Tibial artery (tissue), 4 donors: ENCODE results near the gene SCUBE1.

Experiments
- DNase-seq, 2 donors: peaks; one replicate each; pipeline ENCODE4 v3.0.0-alpha.2; 2019
- H3K27ac ChIP-seq, 2 donors: fragments of 200-600 bp; sonication (generic) in 1 of 2; 1 replicate in 1 of 2; 2 replicates in 1 of 2; pipeline ENCODE4 v1.5.1; 2018 to 2019; ENCODE audit warnings: mild to moderate bottlenecking in 1 of 2
- H3K27me3 ChIP-seq, 2 donors: fragments of 200-600 bp; sonication (generic) in 1 of 2; one replicate each; pipeline versions ENCODE4 v1.5.1 to v1.6.0; 2016 to 2019
- H3K36me3 ChIP-seq, 3 donors: fragments of 200-600 bp; sonication (generic) in 2 of 3; one replicate each; pipeline ENCODE4 v1.5.1; 2016 to 2019; ENCODE audit warnings: mild to moderate bottlenecking in 2 of 3
- H3K4me1 ChIP-seq, 4 donors: fragments of 200-600 bp; sonication (generic) in 2 of 4; 1 replicate in 3 of 4; 2 replicates in 1 of 4; pipeline ENCODE4 v1.5.1; 2016 to 2019
- H3K4me3 ChIP-seq, 2 donors: fragments of 200-600 bp; sonication (generic) in 1 of 2; 1 replicate in 1 of 2; 2 replicates in 1 of 2; pipeline ENCODE4 v1.5.1; 2018 to 2019; ENCODE audit warnings: mild to moderate bottlenecking in 2 of 2
- H3K9me3 ChIP-seq, 3 donors: fragments of 200-600 bp; sonication (generic) in 1 of 3; one replicate each; pipeline ENCODE4 v1.5.1; 2016 to 2019
- CTCF ChIP-seq, 2 experiments: fragments of 200-600 bp in 1 of 2; fragments of 450-650 bp in 1 of 2; IDR thresholded peaks; one replicate each; pipeline ENCODE4 v1.5.1; 2017 to 2019; ENCODE audit warnings: antibody characterized with exemption in 2 of 2, mild to moderate bottlenecking in 1 of 2, moderate library complexity in 1 of 2
- intact Hi-C: fragments of 100-400 bp; cut with DNase I; formaldehyde crosslinking; loops from one replicate; pipeline ENCODE4 v1.15.0; 2023; ENCODE audit warnings: low total_unique reads

Gene SCUBE1

DNA sequence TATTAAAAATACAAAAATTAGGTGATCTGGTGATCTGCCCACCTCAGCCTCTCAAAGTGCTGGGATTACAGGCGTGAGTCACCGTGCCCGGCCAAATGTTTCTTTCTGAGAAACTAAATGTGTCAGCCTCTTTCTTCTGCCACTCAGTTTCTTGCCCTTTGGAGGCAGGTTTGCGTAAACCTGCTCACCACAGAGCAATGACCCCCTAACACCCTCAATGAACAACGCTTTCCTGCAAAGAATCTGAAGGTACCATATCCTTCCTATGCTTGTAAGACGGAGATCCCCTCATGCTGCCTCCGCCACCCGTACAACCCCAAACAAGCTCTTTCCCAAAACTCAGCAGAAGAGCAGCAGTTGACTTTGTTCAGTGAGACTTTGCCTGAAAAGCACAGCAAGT is 117.6 kb downstream of the SCUBE1 start:
- intact Hi-C loops, result no loop called here
- Histone ChIP-seq H3K9me3 (no peaks in the 10 kb centered on the region), H3K27ac (no peak overlapping the region), H3K4me1 (peaks cover 0 to 13% (median 0%) of the 10 kb centered on the region in 4 donors), H3K4me3 (no peak overlapping the region), H3K36me3 (no peaks in the 10 kb centered on the region), H3K27me3 (peaks cover 0 to 52% of the 10 kb centered on the region in 2 donors)
- TF ChIP-seq CTCF (IDR thresholded peaks at IDR 0.05), result no peak
- DNase-seq, result no peak

DNA sequence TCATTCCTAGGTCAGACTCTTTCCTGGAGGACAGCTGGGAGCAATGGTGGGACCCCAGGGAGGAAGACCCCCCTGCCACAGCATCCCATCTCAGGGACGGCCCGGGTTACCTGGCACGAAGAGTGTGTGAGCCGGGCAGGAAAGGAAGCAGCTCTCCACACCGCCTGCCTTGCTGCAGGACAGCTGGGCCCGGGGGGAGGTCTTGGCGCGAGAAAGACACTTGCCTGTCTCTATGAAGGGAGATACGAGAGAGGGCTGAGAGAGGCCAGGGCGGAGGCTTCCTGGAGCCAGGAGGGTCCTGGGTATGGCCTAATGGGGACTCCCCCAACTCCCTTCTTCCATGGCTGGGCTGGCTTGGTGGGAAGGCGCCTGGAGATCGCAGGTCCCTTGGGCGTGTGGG is 120.2 kb downstream of the SCUBE1 start:
- intact Hi-C loops, result no loop called here
- H3K27me3 ChIP-seq, result peaks cover 0 to 42% of the 10 kb centered on the region in 2 donors
- H3K4me3 ChIP-seq, result no peak overlapping the region
- no peak for DNase-seq
- H3K36me3 ChIP-seq, result no peaks in the 10 kb centered on the region
- H3K27ac ChIP-seq, result no peak overlapping the region
- H3K4me1 ChIP-seq, result peaks cover 0 to 13% (median 0%) of the 10 kb centered on the region in 4 donors
- no peak for TF ChIP-seq CTCF (IDR thresholded peaks at IDR 0.05)
- no peaks in the 10 kb centered on the region for H3K9me3 ChIP-seq

DNA sequence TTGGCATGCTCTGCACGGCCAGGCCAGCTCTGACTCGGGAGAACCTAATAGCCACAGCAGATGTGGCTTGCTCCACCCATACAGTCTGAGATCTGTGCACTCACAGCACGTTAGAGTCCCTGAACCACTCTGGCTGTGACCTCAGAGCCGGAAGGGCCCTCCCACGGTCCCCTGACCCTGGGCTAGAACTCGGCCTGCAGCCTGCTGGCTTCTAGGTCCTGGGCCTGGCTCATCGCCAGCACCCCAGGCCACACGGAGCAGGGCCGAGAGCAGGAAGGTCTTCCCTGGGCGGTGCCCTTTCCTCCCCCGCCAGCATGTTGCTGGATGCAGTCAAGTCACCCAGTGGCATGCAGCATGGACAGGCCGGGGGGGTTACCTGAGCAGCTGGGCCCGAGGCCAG is 120.9 kb downstream of the SCUBE1 start:
- no peak for DNase-seq

DNA sequence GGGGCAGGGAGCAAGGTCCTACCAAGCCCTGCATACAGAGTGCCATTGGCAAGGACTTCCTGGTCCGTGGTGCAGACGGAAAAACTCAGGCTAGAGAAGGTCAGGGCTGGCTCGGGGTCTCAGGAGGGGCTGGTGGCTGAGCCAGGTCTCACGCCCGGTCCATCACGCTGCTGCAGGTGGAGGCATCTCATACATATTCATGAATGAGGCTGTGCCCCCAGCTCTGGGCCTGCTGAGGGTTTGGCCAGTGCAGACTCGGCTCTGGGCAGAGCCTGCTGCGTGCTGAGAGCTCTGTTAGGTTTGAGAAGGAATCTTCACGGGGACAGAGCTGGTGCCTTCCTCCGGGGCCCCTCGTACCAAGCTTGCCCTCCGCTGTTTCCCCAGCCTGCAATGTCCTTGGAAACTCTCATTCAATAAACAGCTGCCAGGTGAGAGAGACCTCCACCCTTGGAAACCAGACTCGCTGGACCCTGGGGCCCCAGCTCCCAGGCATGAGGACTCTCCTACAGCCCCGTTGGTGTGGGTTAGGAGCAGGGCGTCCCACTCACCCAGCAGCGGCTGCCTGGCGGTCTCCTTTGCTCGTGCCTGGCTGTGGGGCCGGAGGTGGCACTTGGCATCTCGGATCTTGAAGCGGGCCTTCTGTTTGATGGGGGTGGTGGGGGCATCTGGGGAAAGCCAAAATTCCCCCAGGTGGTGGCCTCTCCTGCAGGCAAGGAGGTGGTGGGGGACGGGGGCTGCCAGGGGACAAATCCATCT is 122.4 kb downstream of the SCUBE1 start:
- TF ChIP-seq CTCF (IDR thresholded peaks at IDR 0.05), result no peak
- H3K27ac ChIP-seq, result no peak overlapping the region
- no peak for DNase-seq
- H3K4me3 ChIP-seq, result no peak overlapping the region
- peaks cover 0 to 40% of the 10 kb centered on the region in 2 donors for H3K27me3 ChIP-seq
- peaks cover 0 to 9% (median 0%) of the 10 kb centered on the region in 4 donors for H3K4me1 ChIP-seq
- no peaks in the 10 kb centered on the region for H3K9me3 ChIP-seq
- H3K36me3 ChIP-seq, result no peaks in the 10 kb centered on the region
- intact Hi-C loops, result no loop called here

More for the DNA sequence above, 120.9 kb downstream of the SCUBE1 start:
- H3K27me3 ChIP-seq, result peaks cover 0 to 42% of the 10 kb centered on the region in 2 donors
- no peak for TF ChIP-seq CTCF (IDR thresholded peaks at IDR 0.05)
- no peak overlapping the region for H3K4me3 ChIP-seq
- no peaks in the 10 kb centered on the region for H3K36me3 ChIP-seq
- peaks cover 0 to 13% (median 0%) of the 10 kb centered on the region in 4 donors for H3K4me1 ChIP-seq
- intact Hi-C loops, result no loop called here
- no peak overlapping the region for H3K27ac ChIP-seq
- no peaks in the 10 kb centered on the region for H3K9me3 ChIP-seq

DNA sequence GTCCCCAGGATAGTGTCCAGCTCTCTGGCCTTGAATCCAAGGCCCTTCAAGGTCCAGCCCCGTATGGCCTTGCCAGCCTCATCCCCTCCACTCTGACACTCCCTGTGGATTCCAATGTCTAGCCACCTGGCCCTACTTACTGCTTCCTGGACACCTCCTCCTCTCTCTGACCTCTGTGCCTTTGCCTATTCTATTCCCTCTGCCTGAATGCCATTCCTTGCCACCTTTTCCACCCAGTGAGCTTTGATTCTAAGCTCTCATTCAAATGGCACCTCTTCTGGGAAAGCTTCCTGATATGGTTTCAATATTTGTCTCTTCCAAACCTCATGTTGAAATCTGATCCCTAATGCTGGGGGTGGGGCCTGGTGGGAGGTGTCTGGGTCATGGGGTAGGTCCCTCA is 124.4 kb downstream of the SCUBE1 start:
- peaks cover 0 to 9% (median 0%) of the 10 kb centered on the region in 4 donors for H3K4me1 ChIP-seq
- H3K36me3 ChIP-seq, result no peaks in the 10 kb centered on the region
- no peak for TF ChIP-seq CTCF (IDR thresholded peaks at IDR 0.05)
- H3K27ac ChIP-seq, result no peak overlapping the region
- intact Hi-C loops, result no loop called here
- no peak for DNase-seq
- no peak overlapping the region for H3K4me3 ChIP-seq
- peaks cover 0 to 55% of the 10 kb centered on the region in 2 donors for H3K27me3 ChIP-seq
- H3K9me3 ChIP-seq, result no peaks in the 10 kb centered on the region
